Measurements from ENCODE around the gene IL22RA1. TPM values are rescaled to one million over a fixed set of nuclear protein-coding genes. Genes with fewer than 3 reads are reported as not detected.

The IL22RA1 gene
- total RNA-seq, 1 experiment from 2014 or later = 0.13 TPM

GRCh38 chr1:24103879-24104278 is 39.1 kb downstream of the IL22RA1 start:
- Histone ChIP-seq H3T11ph (ENCODE audit: low read length) (no peak overlapping the region), H2BK15ac (ENCODE audit: low read depth, low read length) (no peak overlapping the region), H4K5ac (ENCODE audit: insufficient read length, low read depth, low read length) (no peak overlapping the region), H2AK5ac (ENCODE audit: insufficient read length, low read length) (no peak overlapping the region), H3K23ac (ENCODE audit: insufficient read length, low read depth, low read length) (no peak overlapping the region), H4K20me1 (ENCODE audit: control insufficient read depth, insufficient read depth, insufficient read length) (no peaks in the 10 kb centered on the region), H4K8ac (replicated peaks; ENCODE audit: insufficient read length, low read depth, low read length) (no peak overlapping the region), H3K9me3 (ENCODE audit: control insufficient read depth, low read depth, low read length) (no peaks in the 10 kb centered on the region), H3K23me2 (ENCODE audit: insufficient read length, low read depth, low read length, poor library complexity, severe bottlenecking) (no peaks in the 10 kb centered on the region), H3K9ac (ENCODE audit: extremely low read depth, insufficient read length, low read length) (no peak overlapping the region), H3K4me2 (ENCODE audit: insufficient read depth, insufficient read length, low read length) (no peak overlapping the region), H3K18ac (ENCODE audit: insufficient read length, low read depth, low read length) (no peak overlapping the region), H3K56ac (ENCODE audit: insufficient read length, low read depth, low read length) (no peak overlapping the region), H3K4me1 (ENCODE audit: insufficient read depth, low read length) (no peaks in the 10 kb centered on the region), H4K91ac (ENCODE audit: insufficient read length, low read depth, low read length) (no peak overlapping the region), H2BK12ac (ENCODE audit: insufficient read length, low read depth, low read length) (no peak overlapping the region), H2BK5ac (ENCODE audit: insufficient read length, low read length) (no peak overlapping the region), H3K27me3 (ENCODE audit: insufficient read depth, low read length) (no peaks in the 10 kb centered on the region), H2BK20ac (ENCODE audit: low read depth, low read length, poor library complexity, severe bottlenecking) (no peak overlapping the region), H3K79me1 (ENCODE audit: insufficient read depth, low read depth, low read length, poor library complexity, severe bottlenecking) (no peaks in the 10 kb centered on the region), H2BK120ac (ENCODE audit: low read depth, low read length, poor library complexity, severe bottlenecking) (no peak overlapping the region), H3K79me2 (ENCODE audit: insufficient read depth, low read length) (no peaks in the 10 kb centered on the region), H2AFZ (ENCODE audit: low read length) (no peak overlapping the region), H3K27ac (ENCODE audit: insufficient read length, low read depth, low read length) (no peak overlapping the region), H3K4ac (ENCODE audit: low read depth, low read length) (no peak overlapping the region), H3K14ac (ENCODE audit: insufficient read depth, low read length) (no peak overlapping the region)
- no peaks in the 10 kb centered on the region for H3K27me3 Mint-ChIP-seq (ENCODE audit: low read depth)
- H3K27ac Mint-ChIP-seq = no peak overlapping the region
- TF ChIP-seq CTCF (conservative IDR thresholded peaks at IDR 0.05) = no peak
- no peaks in the 10 kb centered on the region for H3K36me3 Mint-ChIP-seq (ENCODE audit: insufficient read depth in 1 of 3, low read depth in 3 of 3)
- WGBS (ENCODE audit: extremely low coverage, insufficient read length, low lambda C conversion rate) = no CpG with 5 or more reads among the region's 3 CpGs
- H3K4me1 Mint-ChIP-seq = peaks cover 8 to 26% of the 10 kb centered on the region in 2 experiments
- DNase-seq = no peak
- H3K9me3 Mint-ChIP-seq = no peaks in the 10 kb centered on the region
- H3K4me3 Mint-ChIP-seq = no peak overlapping the region

Data from H9 (cell line).